ENCODE measurements around the gene DYRK4.

GRCh38 chr12:4584281-4584680 lies 22.3 kb downstream of the DYRK4 start:
- TF ChIP-seq, protein P1, sequence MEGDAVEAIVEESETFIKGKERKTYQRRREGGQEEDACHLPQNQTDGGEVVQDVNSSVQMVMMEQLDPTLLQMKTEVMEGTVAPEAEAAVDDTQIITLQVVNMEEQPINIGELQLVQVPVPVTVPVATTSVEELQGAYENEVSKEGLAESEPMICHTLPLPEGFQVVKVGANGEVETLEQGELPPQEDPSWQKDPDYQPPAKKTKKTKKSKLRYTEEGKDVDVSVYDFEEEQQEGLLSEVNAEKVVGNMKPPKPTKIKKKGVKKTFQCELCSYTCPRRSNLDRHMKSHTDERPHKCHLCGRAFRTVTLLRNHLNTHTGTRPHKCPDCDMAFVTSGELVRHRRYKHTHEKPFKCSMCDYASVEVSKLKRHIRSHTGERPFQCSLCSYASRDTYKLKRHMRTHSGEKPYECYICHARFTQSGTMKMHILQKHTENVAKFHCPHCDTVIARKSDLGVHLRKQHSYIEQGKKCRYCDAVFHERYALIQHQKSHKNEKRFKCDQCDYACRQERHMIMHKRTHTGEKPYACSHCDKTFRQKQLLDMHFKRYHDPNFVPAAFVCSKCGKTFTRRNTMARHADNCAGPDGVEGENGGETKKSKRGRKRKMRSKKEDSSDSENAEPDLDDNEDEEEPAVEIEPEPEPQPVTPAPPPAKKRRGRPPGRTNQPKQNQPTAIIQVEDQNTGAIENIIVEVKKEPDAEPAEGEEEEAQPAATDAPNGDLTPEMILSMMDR (IDR thresholded peaks at IDR 0.05; ENCODE audit: borderline replicate concordance, extremely low read depth, low read length, poor library complexity, severe bottlenecking) = no peak
- TF ChIP-seq EZH2 (IDR thresholded peaks at IDR 0.05; ENCODE audit: borderline replicate concordance, low read depth, low read length, severe bottlenecking) = no peak

Measured in DND-41 (cell line).